HEK293 (cell line): ENCODE measurements around the gene FBXO34.

Source experiments
- CTCF ChIA-PET: fragments of 350-600 bp; formaldehyde crosslinking; extraction: SDS; loops from one replicate; lab custom pipeline; 2021; ENCODE audit warnings: antibody characterized with exemption; lab: Yijun Ruan, JAX
- POLR2A ChIA-PET: fragments of 300-600 bp; formaldehyde crosslinking; extraction: SDS; loops from one replicate; lab custom pipeline; 2020; ENCODE audit warnings: antibody characterized with exemption, inconsistent platforms; lab: Yijun Ruan, JAX
- H3K27ac ChIP-seq: fragments of 200-500 bp; sonication (Bioruptor generic); 2 replicates; pipeline ENCODE4 v1.5.1; 2014; ENCODE audit warnings: low read depth, low read length, control low read depth, inconsistent platforms; ENCODE audit errors: extremely low read depth
- H3K36me3 ChIP-seq, 2 experiments: fragments of 200-500 bp in 1 of 2; sonication (Bioruptor generic) in 1 of 2; 1 replicate in 1 of 2; 2 replicates in 1 of 2; pipeline ENCODE4 v1.5.1; 2014 to 2017; ENCODE audit warnings: inconsistent platforms in 2 of 2, low read length in 2 of 2; ENCODE audit not compliant: control insufficient read depth in 2 of 2, insufficient read depth in 1 of 2
- H3K4me1 ChIP-seq: fragments of 200-500 bp; sonication (Bioruptor generic); 2 replicates; pipeline ENCODE4 v1.5.1; 2014; ENCODE audit warnings: mild to moderate bottlenecking, low read length, inconsistent platforms; ENCODE audit not compliant: control insufficient read depth, insufficient read depth
- H3K4me3 ChIP-seq: 2 replicates; pipeline ENCODE4 v1.5.1; 2011; ENCODE audit warnings: low read depth, mild to moderate bottlenecking, control low read depth, low read length, moderate library complexity
- H3K9me3 ChIP-seq: fragments of 200-500 bp; sonication (Bioruptor generic); 2 replicates; pipeline ENCODE4 v1.5.1; 2014; ENCODE audit warnings: low read depth, low read length, inconsistent platforms; ENCODE audit not compliant: control insufficient read depth, insufficient read depth
- GLIS1 ChIP-seq: fragments of 450-650 bp; formaldehyde crosslinking; IDR thresholded peaks from 2 replicates; pipeline ENCODE4 v1.5.1; 2016; ENCODE audit warnings: missing biosample characterization, missing genetic modification characterization
- HOXC10 ChIP-seq: sonication (generic); formaldehyde crosslinking; IDR thresholded peaks from 2 replicates; pipeline ENCODE4 v1.8.1; 2023; ENCODE audit warnings: mild to moderate bottlenecking, missing genetic modification reagents
- KLF1 ChIP-seq: fragments of 450-650 bp; formaldehyde crosslinking; IDR thresholded peaks from 2 replicates; pipeline ENCODE4 v1.5.1; 2016; ENCODE audit warnings: missing biosample characterization, missing genetic modification characterization
- SP3 ChIP-seq: fragments of 450-650 bp; formaldehyde crosslinking; IDR thresholded peaks from 2 replicates; pipeline ENCODE4 v1.5.1; 2016; ENCODE audit warnings: missing biosample characterization, missing genetic modification characterization
- ZBTB17 ChIP-seq: fragments of 450-650 bp; formaldehyde crosslinking; IDR thresholded peaks from 2 replicates; pipeline ENCODE4 v1.5.1; 2016; ENCODE audit warnings: missing biosample characterization, missing genetic modification characterization
- ZFHX2 ChIP-seq: fragments of 450-650 bp; formaldehyde crosslinking; conservative IDR thresholded peaks from 2 replicates; pipeline ENCODE4 v1.5.1; 2016; ENCODE audit warnings: missing biosample characterization, missing genetic modification characterization
- ZIC2 ChIP-seq: fragments of 450-650 bp; formaldehyde crosslinking; IDR thresholded peaks from 2 replicates; pipeline ENCODE4 v1.5.1; 2016; ENCODE audit warnings: missing biosample characterization, missing genetic modification characterization
- ZNF214 ChIP-seq: fragments of 450-650 bp; formaldehyde crosslinking; IDR thresholded peaks from 2 replicates; pipeline ENCODE4 v1.5.1; 2017; ENCODE audit warnings: missing biosample characterization, mild to moderate bottlenecking, missing genetic modification characterization, borderline replicate concordance
- ZNF366 ChIP-seq: fragments of 450-650 bp; formaldehyde crosslinking; conservative IDR thresholded peaks from 2 replicates; pipeline ENCODE4 v1.5.1; 2016; ENCODE audit warnings: missing biosample characterization, missing genetic modification characterization
- ZNF48 ChIP-seq: fragments of 450-650 bp; formaldehyde crosslinking; IDR thresholded peaks from 2 replicates; pipeline ENCODE4 v1.5.1; 2016; ENCODE audit warnings: missing biosample characterization, missing genetic modification characterization
- ZNF530 ChIP-seq: fragments of 450-650 bp; formaldehyde crosslinking; IDR thresholded peaks from 2 replicates; pipeline ENCODE4 v1.5.1; 2016; ENCODE audit warnings: low read depth, missing biosample characterization, missing genetic modification characterization
- ZNF558 ChIP-seq: fragments of 450-650 bp; formaldehyde crosslinking; IDR thresholded peaks from 2 replicates; pipeline ENCODE4 v1.5.1; 2016; ENCODE audit warnings: missing biosample characterization, missing genetic modification characterization
- ZNF600 ChIP-seq: fragments of 450-650 bp; formaldehyde crosslinking; IDR thresholded peaks from 2 replicates; pipeline ENCODE4 v1.5.1; 2016; ENCODE audit warnings: missing biosample characterization, missing genetic modification characterization
- ZNF692 ChIP-seq: fragments of 450-650 bp; formaldehyde crosslinking; IDR thresholded peaks from 2 replicates; pipeline ENCODE4 v1.5.1; 2016; ENCODE audit warnings: missing biosample characterization, missing genetic modification characterization
- ZNF777 ChIP-seq: fragments of 450-650 bp; formaldehyde crosslinking; IDR thresholded peaks from 2 replicates; pipeline ENCODE4 v1.5.1; 2017; ENCODE audit warnings: missing biosample characterization, missing genetic modification characterization, borderline replicate concordance
- ZNF785 ChIP-seq: fragments of 450-650 bp; formaldehyde crosslinking; IDR thresholded peaks from 2 replicates; pipeline ENCODE4 v1.5.1; 2016; ENCODE audit warnings: missing biosample characterization, missing genetic modification characterization
- TF ChIP-seq, protein P1 (sequence below): fragments of 450-650 bp; formaldehyde crosslinking; IDR thresholded peaks from 2 replicates; pipeline ENCODE4 v1.5.1; 2017; ENCODE audit warnings: missing biosample characterization, missing genetic modification characterization
- TF ChIP-seq, protein P2 (sequence below): fragments of 450-650 bp; formaldehyde crosslinking; IDR thresholded peaks from 2 replicates; pipeline ENCODE4 v1.5.1; 2017; ENCODE audit warnings: missing biosample characterization, missing genetic modification characterization

The FBXO34 gene

GRCh38 chr14:55254581-55254980 is 16.6 kb upstream of the FBXO34 start:
- Histone ChIP-seq H3K4me1 (no peaks in the 10 kb centered on the region), H3K9me3 (no peaks in the 10 kb centered on the region), H3K27ac (no peak overlapping the region), H3K4me3 (no peak overlapping the region), H3K36me3 (no peaks in the 10 kb centered on the region)
- no peak for TF ChIP-seq ZNF530 (tag by site-specific recombination)
- TF ChIP-seq ZNF48, result no peak
- TF ChIP-seq, protein P1, sequence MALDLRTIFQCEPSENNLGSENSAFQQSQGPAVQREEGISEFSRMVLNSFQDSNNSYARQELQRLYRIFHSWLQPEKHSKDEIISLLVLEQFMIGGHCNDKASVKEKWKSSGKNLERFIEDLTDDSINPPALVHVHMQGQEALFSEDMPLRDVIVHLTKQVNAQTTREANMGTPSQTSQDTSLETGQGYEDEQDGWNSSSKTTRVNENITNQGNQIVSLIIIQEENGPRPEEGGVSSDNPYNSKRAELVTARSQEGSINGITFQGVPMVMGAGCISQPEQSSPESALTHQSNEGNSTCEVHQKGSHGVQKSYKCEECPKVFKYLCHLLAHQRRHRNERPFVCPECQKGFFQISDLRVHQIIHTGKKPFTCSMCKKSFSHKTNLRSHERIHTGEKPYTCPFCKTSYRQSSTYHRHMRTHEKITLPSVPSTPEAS (tag by site-specific recombination), result no peak
- no peak for TF ChIP-seq HOXC10 (CRISPR knock-in tag)
- TF ChIP-seq, protein P2, sequence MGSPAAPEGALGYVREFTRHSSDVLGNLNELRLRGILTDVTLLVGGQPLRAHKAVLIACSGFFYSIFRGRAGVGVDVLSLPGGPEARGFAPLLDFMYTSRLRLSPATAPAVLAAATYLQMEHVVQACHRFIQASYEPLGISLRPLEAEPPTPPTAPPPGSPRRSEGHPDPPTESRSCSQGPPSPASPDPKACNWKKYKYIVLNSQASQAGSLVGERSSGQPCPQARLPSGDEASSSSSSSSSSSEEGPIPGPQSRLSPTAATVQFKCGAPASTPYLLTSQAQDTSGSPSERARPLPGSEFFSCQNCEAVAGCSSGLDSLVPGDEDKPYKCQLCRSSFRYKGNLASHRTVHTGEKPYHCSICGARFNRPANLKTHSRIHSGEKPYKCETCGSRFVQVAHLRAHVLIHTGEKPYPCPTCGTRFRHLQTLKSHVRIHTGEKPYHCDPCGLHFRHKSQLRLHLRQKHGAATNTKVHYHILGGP (tag by site-specific recombination), result no peak
- TF ChIP-seq ZNF214, result no peak
- ChIA-PET CTCF (interaction anchor here (0.6 to 1.4 kb wide), 2 partner anchors 16 to 352 kb away, joined by 3 to 5 read pairs; no protein-coding TSS in a partner anchor), POLR2A (no interaction called here)

- Histone ChIP-seq H3K27ac (no peak overlapping the region), H3K9me3 (no peaks in the 10 kb centered on the region), H3K36me3 (no peaks in the 10 kb centered on the region)
- TF ChIP-seq ZNF785 (no peak), GLIS1 (no peak), ZIC2 (tag by site-specific recombination) (no peak), KLF1 (no peak)
- TF ChIP-seq, all 188 proteins: peak for 0
- ChIA-PET CTCF (interaction anchor here (0.7 to 6.6 kb wide), 2 partner anchors 14 to 15 kb away, joined by 3 to 32 read pairs; partner anchors contain the start of gene FBXO34), POLR2A (no interaction called here)
- Histone ChIP-seq H3K4me3 (no peak overlapping the region), H3K4me1 (no peaks in the 10 kb centered on the region)
Measured at GRCh38 chr14:55255979-55256378, 15.2 kb upstream of the FBXO34 start.

DNA sequence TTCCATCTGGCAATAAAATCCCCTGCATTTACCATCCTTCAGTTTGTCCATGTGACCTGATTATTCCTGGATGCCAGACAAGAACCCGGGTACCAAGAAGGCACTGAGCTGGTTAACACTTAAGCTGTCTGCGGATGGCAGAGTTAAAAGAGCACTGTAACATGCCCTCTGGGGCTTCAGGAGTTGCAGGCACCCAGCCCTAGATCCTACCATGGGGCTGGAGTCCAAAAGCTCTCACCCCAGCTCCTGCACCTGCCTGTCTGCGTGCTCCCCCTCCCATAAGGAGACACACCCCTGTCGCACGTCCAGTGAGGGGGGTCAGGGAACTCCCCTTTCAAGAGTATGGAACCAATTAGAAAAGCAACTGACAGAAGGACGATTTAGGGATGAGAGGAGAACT is 14.6 kb upstream of the FBXO34 start:
- POLR2A ChIA-PET, result no interaction called here
- TF ChIP-seq ZBTB17 (peak; percentile 25; the same call in 1 of the 2 replicates), SP3 (no peak), ZNF558 (no peak), ZNF600 (tag by site-specific recombination) (no peak), ZNF777 (tag by site-specific recombination) (no peak), ZFHX2 (tag by site-specific recombination) (no peak), ZNF692 (no peak), ZNF366 (tag by site-specific recombination) (no peak)
- CTCF ChIA-PET, result interaction anchor here (6.6 kb wide), 1 partner anchor 14 kb away, joined by 32 read pairs; the partner anchor contains the start of gene FBXO34
- Histone ChIP-seq H3K9me3 (no peaks in the 10 kb centered on the region), H3K4me3 (no peak overlapping the region), H3K4me1 (no peaks in the 10 kb centered on the region), H3K36me3 (no peaks in the 10 kb centered on the region), H3K27ac (no peak overlapping the region)
